ENCODE data around the gene OLFML3. TPM values are rescaled to one million over a fixed set of nuclear protein-coding genes. Genes with fewer than 3 reads are reported as not detected.

OLFML3 gene
- total RNA-seq, 1 donor from 2014 or later = 13.4 TPM

GRCh38 chr1:114009393-114009792 lies 30.1 kb downstream of the OLFML3 start:
- peaks cover 5% of the 10 kb centered on the region for H3K4me1 ChIP-seq
- Mint-ChIP-seq H3K27ac (no peak overlapping the region), H3K27me3 (ENCODE audit: insufficient read depth, low read depth) (peaks cover 2% of the 10 kb centered on the region), H3K4me3 (no peak overlapping the region), H3K36me3 (peaks cover 2% of the 10 kb centered on the region), H3K4me1 (peaks cover 12% of the 10 kb centered on the region), H3K9me3 (peaks cover 12% of the 10 kb centered on the region)
- peaks cover 5% of the 10 kb centered on the region for H3F3A ChIP-seq (ENCODE audit: low read depth)
- no peaks in the 10 kb centered on the region for H3K27me3 ChIP-seq
- no peak for DNase-seq (ENCODE audit: low spot score)
- no peak overlapping the region for H3K9ac ChIP-seq
- no peaks in the 10 kb centered on the region for H3K79me2 ChIP-seq (ENCODE audit: low read depth)
- no peak overlapping the region for H2AFZ ChIP-seq (replicated peaks)
- H3K36me3 ChIP-seq = no peaks in the 10 kb centered on the region
- TF ChIP-seq CTCF (IDR thresholded peaks at IDR 0.05) (no peak), EZH2 (IDR thresholded peaks at IDR 0.05) (no peak), EZH2phosphoT487 (IDR thresholded peaks at IDR 0.05) (no peak)
- H3K9me3 ChIP-seq (ENCODE audit: low read depth) = no peaks in the 10 kb centered on the region
- no peak overlapping the region for H3K27ac ChIP-seq
- H4K20me1 ChIP-seq (ENCODE audit: low read depth) = no peaks in the 10 kb centered on the region
- H3K4me2 ChIP-seq = no peak overlapping the region
- H3K4me3 ChIP-seq = no peak overlapping the region

- Histone ChIP-seq H3K36me3 (no peaks in the 10 kb centered on the region), H3K4me2 (no peak overlapping the region), H3K4me1 (peaks cover 11% of the 10 kb centered on the region), H3F3A (ENCODE audit: low read depth) (peaks cover 5% of the 10 kb centered on the region), H3K4me3 (no peak overlapping the region), H2AFZ (replicated peaks) (no peak overlapping the region), H3K9me3 (ENCODE audit: low read depth) (no peaks in the 10 kb centered on the region), H4K20me1 (ENCODE audit: low read depth) (no peaks in the 10 kb centered on the region), H3K79me2 (ENCODE audit: low read depth) (no peaks in the 10 kb centered on the region), H3K27me3 (no peaks in the 10 kb centered on the region), H3K27ac (no peak overlapping the region), H3K9ac (no peak overlapping the region)
- TF ChIP-seq EZH2phosphoT487 (IDR thresholded peaks at IDR 0.05) (no peak), EZH2 (IDR thresholded peaks at IDR 0.05) (no peak), CTCF (IDR thresholded peaks at IDR 0.05) (no peak)
- H3K9me3 Mint-ChIP-seq = peaks cover 5% of the 10 kb centered on the region
- H3K27ac Mint-ChIP-seq = no peak overlapping the region
- DNase-seq (ENCODE audit: low spot score) = no peak
- no peak overlapping the region for H3K4me3 Mint-ChIP-seq
- no peaks in the 10 kb centered on the region for H3K36me3 Mint-ChIP-seq
- H3K27me3 Mint-ChIP-seq (ENCODE audit: insufficient read depth, low read depth) = peaks cover 2% of the 10 kb centered on the region
- peaks cover 19% of the 10 kb centered on the region for H3K4me1 Mint-ChIP-seq
These were observed 31.3 kb downstream of the OLFML3 start for GRCh38 chr1:114010433-114011184.

- H3K4me3 Mint-ChIP-seq = no peak overlapping the region
These were observed 32.5 kb downstream of the OLFML3 start for GRCh38 chr1:114011796-114012195.

More at GRCh38 chr1:114011796-114012195, 32.5 kb downstream of the OLFML3 start:
- H3K4me2 ChIP-seq = no peak overlapping the region
- H3K27ac ChIP-seq = no peak overlapping the region
- H3K9ac ChIP-seq = no peak overlapping the region
- peaks cover 11% of the 10 kb centered on the region for H3K4me1 ChIP-seq
- no peaks in the 10 kb centered on the region for H4K20me1 ChIP-seq (ENCODE audit: low read depth)
- Mint-ChIP-seq H3K27me3 (ENCODE audit: insufficient read depth, low read depth) (peaks cover 4% of the 10 kb centered on the region), H3K27ac (no peak overlapping the region), H3K36me3 (no peaks in the 10 kb centered on the region), H3K9me3 (peaks cover under 1% of the 10 kb centered on the region), H3K4me1 (peaks cover 21% of the 10 kb centered on the region)
- H3F3A ChIP-seq (ENCODE audit: low read depth) = peaks cover 5% of the 10 kb centered on the region
- no peak for DNase-seq (ENCODE audit: low spot score)
- no peaks in the 10 kb centered on the region for H3K9me3 ChIP-seq (ENCODE audit: low read depth)
- H3K79me2 ChIP-seq (ENCODE audit: low read depth) = no peaks in the 10 kb centered on the region
- H3K27me3 ChIP-seq = no peaks in the 10 kb centered on the region
- no peak overlapping the region for H2AFZ ChIP-seq (replicated peaks)
- no peak overlapping the region for H3K4me3 ChIP-seq
- no peak for TF ChIP-seq CTCF (IDR thresholded peaks at IDR 0.05)
- TF ChIP-seq EZH2phosphoT487 (IDR thresholded peaks at IDR 0.05) = no peak
- no peak for TF ChIP-seq EZH2 (IDR thresholded peaks at IDR 0.05)
- H3K36me3 ChIP-seq = no peaks in the 10 kb centered on the region

All from neural progenitor cell (in vitro differentiated cells).